NT2/D1 (cell line): ENCODE data around the gene CRHBP.
"Not testable (repeated sequence)": the region's sequence is repeated elsewhere in the genome, so short reads cannot be mapped to it uniquely, and the experiment has no call there.

ENCODE experiments used
- DNase-seq: peaks from one replicate; pipeline ENCODE4 v3.0.0-alpha.2; 2011; ENCODE audit warnings: low read depth, low spot score
- H3K27me3 ChIP-seq: 2 replicates; pipeline ENCODE4 v1.6.0; 2011; ENCODE audit warnings: mild to moderate bottlenecking; ENCODE audit not compliant: insufficient read length, insufficient read depth
- H3K36me3 ChIP-seq: 2 replicates; pipeline ENCODE4 v1.6.1; 2011; ENCODE audit warnings: mild to moderate bottlenecking, low read length, mixed read lengths; ENCODE audit not compliant: insufficient read depth, insufficient read length
- H3K4me1 ChIP-seq: 2 replicates; pipeline ENCODE4 v1.5.1; 2011; ENCODE audit not compliant: insufficient read depth, insufficient read length
- H3K4me3 ChIP-seq: 2 replicates; pipeline ENCODE4 v1.5.1; 2011; ENCODE audit warnings: low read depth; ENCODE audit not compliant: insufficient read length
- H3K9ac ChIP-seq: 2 replicates; pipeline ENCODE4 v1.6.0; 2011; ENCODE audit warnings: low read depth; ENCODE audit not compliant: insufficient read length
- H3K9me3 ChIP-seq: 2 replicates; pipeline ENCODE4 v1.5.1; 2011; ENCODE audit warnings: mild to moderate bottlenecking, low read length; ENCODE audit not compliant: insufficient read depth
- SUZ12 ChIP-seq: IDR thresholded peaks from 2 replicates; pipeline ENCODE4 v1.6.1; 2011; ENCODE audit not compliant: insufficient read length, insufficient read depth; ENCODE audit errors: extremely low read depth
- YY1 ChIP-seq: IDR thresholded peaks from 2 replicates; pipeline ENCODE4 v1.6.1; 2011; ENCODE audit not compliant: insufficient read length, insufficient read depth
- ZNF274 ChIP-seq: IDR thresholded peaks from 2 replicates; pipeline ENCODE4 v1.6.1; 2011; ENCODE audit warnings: mild to moderate bottlenecking, low read depth, low read length

Gene CRHBP

GRCh38 chr5:76952795-76953536 is at the start of gene CRHBP:
TSS of gene CRHBP (plus strand) at chr5:76953045. CDS start at chr5:76953135, 90 bp downstream.
- peaks cover 53% of the 10 kb centered on the region for H3K27me3 ChIP-seq
- no peak for DNase-seq
- TF ChIP-seq SUZ12 (no peak), YY1 (no peak), ZNF274 (no peak)
- no peaks in the 10 kb centered on the region for H3K36me3 ChIP-seq
- no peaks in the 10 kb centered on the region for H3K4me1 ChIP-seq
- H3K9ac ChIP-seq = peak within 1 kb of the TSS; percentile 66
- peak within 1 kb of the TSS; percentile 59 for H3K4me3 ChIP-seq
- no peaks in the 10 kb centered on the region for H3K9me3 ChIP-seq

GRCh38 chr5:76908166-76908565 is 44.7 kb upstream of the CRHBP start:
- Histone ChIP-seq H3K9ac (no peak overlapping the region), H3K36me3 (no peaks in the 10 kb centered on the region), H3K4me3 (no peak overlapping the region), H3K4me1 (no peaks in the 10 kb centered on the region), H3K27me3 (no peaks in the 10 kb centered on the region), H3K9me3 (no peaks in the 10 kb centered on the region)
- no peak for DNase-seq
- TF ChIP-seq YY1 (no peak), SUZ12 (no peak), ZNF274 (no peak)

- H3K4me3 ChIP-seq, H3K36me3 ChIP-seq, H3K27me3 ChIP-seq, DNase-seq, H3K9ac ChIP-seq, H3K9me3 ChIP-seq, H3K4me1 ChIP-seq: not testable (repeated sequence)
Measured at GRCh38 chr5:76910344-76910933, 42.4 kb upstream of the CRHBP start.

GRCh38 chr5:76914671-76915070 is 38.2 kb upstream of the CRHBP start:
- not testable (repeated sequence) for H3K4me1 ChIP-seq, DNase-seq, H3K27me3 ChIP-seq, H3K9ac ChIP-seq, H3K4me3 ChIP-seq, H3K9me3 ChIP-seq, H3K36me3 ChIP-seq

GRCh38 chr5:76918539-76918938 is 34.3 kb upstream of the CRHBP start:
- H3K4me1 ChIP-seq = no peaks in the 10 kb centered on the region
- H3K4me3 ChIP-seq = no peak overlapping the region
- no peaks in the 10 kb centered on the region for H3K27me3 ChIP-seq
- DNase-seq = no peak
- no peak overlapping the region for H3K9ac ChIP-seq
- TF ChIP-seq ZNF274 = no peak
- no peak for TF ChIP-seq YY1
- TF ChIP-seq SUZ12 = no peak
- H3K9me3 ChIP-seq = no peaks in the 10 kb centered on the region; the same call in 1 of the 2 replicates
- no peaks in the 10 kb centered on the region for H3K36me3 ChIP-seq

GRCh38 chr5:76920491-76920890 is 32.4 kb upstream of the CRHBP start:
- no peaks in the 10 kb centered on the region for H3K9me3 ChIP-seq
- no peak for DNase-seq
- no peaks in the 10 kb centered on the region for H3K36me3 ChIP-seq
- TF ChIP-seq SUZ12 (no peak), YY1 (no peak), ZNF274 (no peak)
- no peak overlapping the region for H3K4me3 ChIP-seq
- H3K27me3 ChIP-seq = no peaks in the 10 kb centered on the region
- H3K4me1 ChIP-seq = no peaks in the 10 kb centered on the region
- no peak overlapping the region for H3K9ac ChIP-seq

GRCh38 chr5:76926329-76927105 is 26.3 kb upstream of the CRHBP start:
- Histone ChIP-seq H3K4me3 (no peak overlapping the region), H3K27me3 (no peaks in the 10 kb centered on the region), H3K9ac (no peak overlapping the region), H3K36me3 (no peaks in the 10 kb centered on the region), H3K9me3 (no peaks in the 10 kb centered on the region), H3K4me1 (no peaks in the 10 kb centered on the region)
- TF ChIP-seq YY1 (no peak), ZNF274 (no peak), SUZ12 (no peak)
- no peak for DNase-seq
